AG08395 (cell line): ENCODE results near the gene GAPVD1.

Experiments used
- DNase-seq: peaks from one replicate; pipeline ENCODE4 v3.0.0; 2012; ENCODE audit warnings: mixed read lengths, low spot score

The GAPVD1 gene

DNA sequence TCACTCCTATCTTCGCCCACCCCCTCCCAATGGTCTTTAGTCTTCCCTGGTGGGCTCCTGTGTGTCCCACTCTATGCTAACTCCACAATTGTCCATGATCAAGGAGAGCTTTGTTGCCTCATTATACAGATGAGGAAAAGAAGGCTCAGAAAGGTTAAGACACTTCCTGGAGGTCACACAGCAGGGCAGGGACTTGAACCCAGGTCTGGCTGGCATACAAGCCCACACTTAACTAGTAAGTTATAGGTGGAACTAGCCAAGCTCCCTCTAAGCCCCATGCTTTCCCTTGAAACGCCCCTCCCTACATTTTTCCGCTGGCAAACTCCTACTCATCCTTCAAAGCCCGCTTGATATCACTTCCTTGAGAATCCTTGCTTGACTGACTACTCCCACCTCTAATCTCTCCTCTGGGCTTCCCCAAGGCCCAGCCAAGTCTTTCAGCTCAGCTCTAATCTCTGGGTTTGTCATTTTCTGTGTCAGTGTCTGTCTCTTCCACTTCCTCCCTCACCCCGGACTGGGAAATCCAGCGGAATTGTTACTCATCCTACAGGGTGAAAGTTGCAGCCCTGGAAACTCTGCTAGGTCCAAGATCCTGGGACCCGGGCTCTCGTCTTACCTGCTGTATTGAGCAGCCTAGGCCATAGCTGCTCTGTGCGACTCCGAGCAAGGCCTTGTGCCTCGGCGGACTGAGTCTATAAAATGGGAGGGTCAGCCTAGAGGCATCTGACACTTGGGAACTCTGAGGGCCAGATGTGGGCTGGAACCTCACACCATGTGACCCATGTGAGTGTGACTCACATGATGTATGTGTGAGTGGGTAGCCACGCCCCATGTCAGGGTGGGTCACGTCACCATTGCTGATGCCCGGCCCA is 144.5 kb downstream of the GAPVD1 start:
- peak; percentile 29 for DNase-seq

DNA sequence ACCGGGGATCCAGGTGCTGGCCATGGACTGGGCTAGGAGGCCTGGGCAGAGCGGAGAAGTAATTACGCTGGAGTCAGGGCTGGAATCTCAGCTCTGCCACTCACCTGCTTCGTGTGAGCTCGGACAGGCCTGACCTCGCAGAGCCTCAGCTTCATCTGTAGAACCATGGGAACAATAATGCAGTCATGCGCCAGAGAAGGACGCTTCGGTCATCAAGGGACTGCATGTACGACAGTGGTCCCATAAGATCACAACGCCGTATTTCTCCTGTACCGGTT is 145.1 kb downstream of the GAPVD1 start:
- DNase-seq, result no peak

DNA sequence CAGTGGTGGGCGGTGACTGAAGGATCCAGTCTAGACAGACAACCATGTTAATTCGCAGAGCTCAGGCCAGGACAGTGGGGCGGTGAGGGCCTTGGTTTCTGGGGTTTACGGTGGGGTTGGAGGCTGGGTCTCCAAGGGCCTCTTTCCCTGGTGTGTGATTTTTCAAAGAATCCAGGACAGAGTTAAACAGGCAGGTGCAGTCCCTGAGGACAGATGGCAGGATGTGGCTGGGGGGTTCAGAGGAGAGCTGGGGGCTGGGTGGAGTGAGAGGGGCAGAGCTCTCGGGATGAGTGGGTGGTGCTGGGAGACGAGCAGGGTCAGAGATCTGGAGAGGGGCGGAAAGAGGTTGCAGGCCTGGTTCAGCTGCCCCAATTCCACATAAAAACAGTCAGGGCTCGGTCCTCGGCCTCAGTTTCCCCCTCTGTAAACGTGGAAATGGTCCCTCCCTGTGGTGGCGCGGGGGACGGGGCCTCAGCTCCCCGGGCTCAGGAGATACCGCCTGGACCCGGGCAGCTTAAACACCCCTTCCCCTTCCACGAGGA is 145.9 kb downstream of the GAPVD1 start:
- no peak for DNase-seq

DNA sequence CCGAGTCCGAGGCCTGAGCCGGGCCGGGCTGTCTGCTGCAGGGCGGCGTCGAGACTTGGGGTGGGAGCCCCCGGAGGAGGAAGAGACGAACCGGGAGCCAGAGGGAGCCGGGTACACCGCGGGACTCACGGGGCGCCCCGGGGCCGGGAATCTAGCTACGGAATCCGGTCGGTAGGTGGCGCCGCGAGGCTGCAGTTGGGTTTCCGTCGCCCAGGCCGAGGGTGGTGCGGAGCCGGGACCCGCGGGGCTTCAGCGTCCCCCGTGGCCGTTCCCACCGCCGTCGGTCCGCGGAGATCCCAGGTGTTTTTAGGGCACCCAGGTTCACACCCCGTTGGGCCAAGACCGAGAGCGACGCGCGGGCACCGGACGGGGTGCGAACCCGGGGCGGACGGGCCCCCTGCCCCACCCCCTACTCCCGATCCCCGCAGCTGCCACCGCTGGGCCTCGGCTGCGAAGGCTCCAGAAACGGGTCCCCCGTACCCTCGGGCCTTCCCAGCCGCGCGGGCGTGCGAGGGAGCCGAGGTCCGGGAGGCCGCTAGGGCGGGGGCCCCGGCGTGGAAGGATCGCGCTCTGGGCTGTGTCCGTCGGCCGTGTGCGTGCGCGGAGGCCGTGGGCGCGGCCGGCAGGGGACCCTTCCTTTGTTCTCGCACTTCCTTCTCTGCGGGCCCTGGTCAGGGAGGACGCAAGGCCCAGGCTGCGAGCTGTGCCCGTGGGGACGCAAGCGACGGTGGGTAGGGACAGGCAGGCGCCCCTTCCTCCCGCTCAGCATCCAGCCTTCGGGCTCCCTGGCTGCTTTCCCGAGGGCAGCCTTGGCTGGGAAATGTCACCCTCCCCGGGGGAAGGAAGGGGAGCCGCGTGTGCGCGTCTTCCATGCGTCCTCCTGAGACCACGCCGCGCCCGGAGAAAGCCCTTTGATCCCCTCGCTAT is 146.6 kb downstream of the GAPVD1 start:
- DNase-seq, result peak; percentile 92

DNA sequence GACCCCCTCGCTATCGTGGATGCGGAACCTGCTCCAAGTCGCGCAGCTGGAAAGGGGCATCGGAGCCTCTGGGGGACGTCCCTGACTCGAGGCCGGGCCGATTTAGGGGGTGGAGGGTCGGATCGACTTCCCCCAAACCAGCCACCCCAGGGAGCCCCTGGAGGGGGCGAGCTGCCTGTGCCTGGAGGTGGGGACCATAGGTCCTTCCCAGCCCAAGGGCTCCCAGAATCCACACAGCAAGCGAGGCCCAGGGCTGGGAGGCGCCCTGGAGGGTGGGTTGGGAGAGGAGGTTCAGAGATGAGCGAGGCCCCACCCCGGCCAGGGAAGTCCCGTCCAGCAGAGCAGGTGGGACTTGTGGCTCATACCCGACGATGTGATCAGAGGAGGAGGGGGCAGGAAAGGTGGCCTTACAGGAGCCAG is 147.6 kb downstream of the GAPVD1 start:
- DNase-seq, result no peak

DNA sequence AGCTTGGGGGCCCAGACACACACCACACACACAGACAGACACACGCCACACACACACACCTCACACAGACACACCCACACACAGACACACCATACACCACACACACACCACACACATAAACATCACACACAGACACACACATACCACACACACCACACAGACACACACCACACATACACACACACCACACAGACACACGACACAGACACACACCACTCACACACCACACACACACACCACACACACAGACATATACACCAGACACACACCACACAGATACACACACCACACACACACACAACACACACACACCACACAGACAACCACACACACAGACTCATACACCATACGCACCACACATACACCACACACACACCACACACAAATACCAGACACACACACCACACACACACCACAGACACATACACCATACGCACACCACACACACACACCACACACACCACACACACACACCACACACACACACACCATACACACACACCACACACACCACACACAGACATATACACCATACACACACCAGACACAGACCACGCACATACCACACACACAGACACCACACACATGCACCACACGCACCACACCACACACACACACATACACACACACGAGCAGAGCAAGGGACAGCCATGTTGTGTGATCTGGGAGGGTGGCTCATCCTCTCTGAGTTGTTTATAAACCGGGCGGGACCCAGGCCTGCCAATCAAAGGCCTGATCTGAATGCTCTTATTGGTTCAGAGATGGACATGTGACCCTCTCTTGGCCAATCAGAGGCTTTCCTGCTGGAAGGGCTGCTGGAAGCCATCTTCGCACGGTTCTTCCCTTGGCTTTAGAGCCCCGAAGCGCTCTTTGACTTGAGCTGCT is 148.3 kb downstream of the GAPVD1 start:
- peak; percentile 59 for DNase-seq

DNA sequence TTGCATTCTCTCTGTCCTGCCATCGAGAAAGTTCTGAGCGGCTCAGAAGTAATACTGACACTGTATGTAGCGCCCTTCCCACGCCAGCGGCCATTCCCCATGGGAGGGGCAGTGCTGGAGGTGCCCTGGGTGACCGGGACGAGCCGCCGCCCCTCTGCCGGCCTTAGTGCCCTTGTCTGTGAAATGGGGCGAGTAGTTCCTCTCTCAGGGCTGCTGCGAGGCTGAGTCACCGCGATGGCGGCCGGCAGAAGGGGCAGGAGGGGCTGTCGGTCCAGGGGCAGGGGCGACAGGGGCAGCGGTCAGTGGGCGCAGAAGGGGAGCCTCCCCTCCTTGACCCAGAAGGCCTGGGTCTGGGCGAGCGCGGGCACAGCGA is 148.9 kb downstream of the GAPVD1 start:
- DNase-seq, result no peak

DNA sequence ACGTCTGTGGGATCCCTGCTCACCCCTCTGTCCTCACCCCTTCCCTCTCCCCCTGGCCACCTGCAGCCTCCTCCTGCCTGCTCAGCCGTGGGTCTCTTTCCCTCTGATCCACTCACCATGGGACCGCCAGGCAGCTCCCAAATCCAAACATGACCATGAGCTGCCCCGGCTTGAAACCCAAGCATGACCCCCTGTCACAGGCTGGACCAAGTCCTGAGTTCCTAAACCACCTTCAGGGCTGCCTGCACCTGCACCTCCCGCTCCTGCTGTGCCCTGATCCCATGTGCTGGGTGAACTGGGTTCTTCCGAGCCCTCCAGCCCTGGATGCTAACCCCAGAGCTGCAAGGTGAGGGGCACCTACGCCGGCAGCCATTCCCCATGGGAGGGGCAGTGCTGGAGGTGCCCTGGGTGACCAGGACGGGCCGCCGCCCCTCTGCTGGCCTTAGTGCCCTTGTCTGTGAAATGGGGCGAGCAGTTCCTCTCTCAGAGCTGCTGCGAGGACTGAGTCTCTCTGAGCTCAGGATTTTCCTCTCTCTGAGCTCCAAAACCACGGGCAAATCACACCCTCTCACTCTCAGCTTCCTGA is 149.6 kb downstream of the GAPVD1 start:
- DNase-seq, result no peak

DNA sequence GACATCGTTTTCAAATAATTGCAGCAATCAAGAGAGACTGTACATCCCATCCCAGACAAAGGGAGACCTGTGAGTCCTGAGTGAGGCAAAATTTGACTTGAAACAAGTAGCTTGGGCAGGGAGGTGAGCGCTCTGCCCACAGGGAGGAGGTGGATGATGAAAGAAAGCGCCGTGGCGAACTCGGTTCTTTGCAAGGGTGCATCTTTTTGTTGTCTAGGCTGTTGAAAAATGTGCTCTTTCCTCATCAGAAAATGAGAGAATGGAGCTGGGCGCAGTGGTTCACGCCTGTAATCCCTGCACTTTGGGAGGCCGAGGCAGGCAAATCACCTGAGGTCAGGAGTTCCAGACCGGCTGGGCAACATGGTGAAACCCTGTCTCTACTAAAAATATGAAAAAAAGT is 150.5 kb downstream of the GAPVD1 start:
- DNase-seq, result no peak

DNA sequence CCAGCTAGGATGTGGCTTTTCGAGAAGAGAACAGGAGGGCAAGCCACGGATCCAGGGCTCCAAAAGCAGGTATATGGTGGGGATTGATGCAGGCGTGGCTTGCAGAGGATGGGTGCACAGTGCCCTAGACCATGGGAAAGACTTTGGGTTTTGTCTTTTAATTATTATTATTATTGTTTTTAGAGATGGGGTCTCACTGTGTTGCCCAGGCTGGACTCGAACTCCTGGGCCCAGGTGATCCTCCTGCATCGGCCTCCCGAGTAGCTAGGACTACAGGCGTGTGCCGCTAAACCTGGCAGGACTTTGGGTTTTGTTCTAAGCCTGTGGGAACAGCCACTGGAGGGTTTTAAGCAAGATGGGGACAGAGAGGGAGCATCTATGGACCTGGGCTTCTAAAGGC is 152.0 kb downstream of the GAPVD1 start:
- DNase-seq, result no peak

DNA sequence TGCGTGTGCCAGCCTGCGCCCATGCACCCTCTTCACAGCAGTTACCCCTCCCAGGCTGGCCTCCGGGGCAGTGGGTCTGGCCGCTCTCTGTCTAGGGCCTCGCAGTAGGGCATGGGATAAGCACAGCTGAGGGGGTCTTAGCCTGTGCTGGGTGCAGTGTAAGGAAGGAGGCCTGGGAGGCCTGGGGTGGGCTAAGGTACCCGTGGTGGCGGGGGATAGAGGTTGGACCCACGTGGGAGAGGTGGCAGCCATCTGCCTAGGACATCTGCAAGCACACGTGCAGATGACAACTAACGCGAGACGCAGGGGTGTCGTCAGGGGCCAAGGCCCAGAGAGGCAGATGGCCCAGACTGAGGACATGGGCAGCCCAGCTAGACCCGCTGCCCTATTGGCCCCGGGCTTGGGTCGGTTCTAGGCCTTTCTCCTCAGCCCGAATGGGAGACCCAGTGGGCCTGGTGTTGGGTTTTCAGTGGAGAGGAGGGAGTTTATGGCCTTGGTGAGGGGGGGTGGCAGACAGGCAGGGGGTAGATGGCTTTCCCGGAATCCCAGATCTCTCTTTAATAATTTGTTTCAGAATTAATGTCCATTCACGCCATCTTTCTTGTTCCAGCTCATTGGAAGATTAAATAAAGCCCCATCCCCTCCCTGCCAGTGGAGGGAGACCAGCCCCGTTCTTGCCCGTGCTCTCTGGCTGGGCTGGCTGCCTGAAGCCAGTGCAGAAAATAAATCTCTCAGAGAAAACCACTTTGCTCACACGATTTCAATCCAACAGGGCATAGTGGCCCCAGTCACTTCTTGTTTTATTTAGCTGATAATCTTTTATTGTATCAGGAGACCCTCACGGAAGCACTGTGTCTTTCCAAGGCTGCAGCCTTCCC is 154.2 kb downstream of the GAPVD1 start:
- no peak for DNase-seq

DNA sequence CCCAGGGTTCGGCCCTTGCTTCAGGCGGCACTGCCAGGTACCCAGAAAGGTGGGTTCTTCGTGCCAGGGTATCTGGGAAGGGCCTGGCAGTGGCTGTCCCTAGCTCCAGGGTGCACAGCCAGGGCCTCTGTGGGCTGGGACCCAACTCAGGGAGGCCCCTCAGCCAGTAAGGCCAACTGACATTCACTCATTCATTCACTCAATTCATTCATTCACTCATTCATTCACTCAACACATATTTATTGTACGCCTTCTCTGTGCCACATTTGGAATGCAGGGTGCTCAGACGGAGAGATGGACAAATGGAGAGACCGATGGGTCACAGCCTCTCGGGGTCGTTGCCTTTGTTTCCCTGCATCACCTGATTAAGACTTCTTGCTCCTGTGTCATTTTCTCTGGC is 154.9 kb downstream of the GAPVD1 start:
- no peak for DNase-seq
